ENCODE measurements around the gene RAMP1.

The RAMP1 gene

GRCh38 chr2:237909801-237910475 lies 50.5 kb downstream of the RAMP1 start:
- TF ChIP-seq, protein P1, sequence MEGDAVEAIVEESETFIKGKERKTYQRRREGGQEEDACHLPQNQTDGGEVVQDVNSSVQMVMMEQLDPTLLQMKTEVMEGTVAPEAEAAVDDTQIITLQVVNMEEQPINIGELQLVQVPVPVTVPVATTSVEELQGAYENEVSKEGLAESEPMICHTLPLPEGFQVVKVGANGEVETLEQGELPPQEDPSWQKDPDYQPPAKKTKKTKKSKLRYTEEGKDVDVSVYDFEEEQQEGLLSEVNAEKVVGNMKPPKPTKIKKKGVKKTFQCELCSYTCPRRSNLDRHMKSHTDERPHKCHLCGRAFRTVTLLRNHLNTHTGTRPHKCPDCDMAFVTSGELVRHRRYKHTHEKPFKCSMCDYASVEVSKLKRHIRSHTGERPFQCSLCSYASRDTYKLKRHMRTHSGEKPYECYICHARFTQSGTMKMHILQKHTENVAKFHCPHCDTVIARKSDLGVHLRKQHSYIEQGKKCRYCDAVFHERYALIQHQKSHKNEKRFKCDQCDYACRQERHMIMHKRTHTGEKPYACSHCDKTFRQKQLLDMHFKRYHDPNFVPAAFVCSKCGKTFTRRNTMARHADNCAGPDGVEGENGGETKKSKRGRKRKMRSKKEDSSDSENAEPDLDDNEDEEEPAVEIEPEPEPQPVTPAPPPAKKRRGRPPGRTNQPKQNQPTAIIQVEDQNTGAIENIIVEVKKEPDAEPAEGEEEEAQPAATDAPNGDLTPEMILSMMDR (IDR thresholded peaks at IDR 0.05; ENCODE audit: insufficient read depth, low read depth, low read length, missing control alignments) = no peak

DNA sequence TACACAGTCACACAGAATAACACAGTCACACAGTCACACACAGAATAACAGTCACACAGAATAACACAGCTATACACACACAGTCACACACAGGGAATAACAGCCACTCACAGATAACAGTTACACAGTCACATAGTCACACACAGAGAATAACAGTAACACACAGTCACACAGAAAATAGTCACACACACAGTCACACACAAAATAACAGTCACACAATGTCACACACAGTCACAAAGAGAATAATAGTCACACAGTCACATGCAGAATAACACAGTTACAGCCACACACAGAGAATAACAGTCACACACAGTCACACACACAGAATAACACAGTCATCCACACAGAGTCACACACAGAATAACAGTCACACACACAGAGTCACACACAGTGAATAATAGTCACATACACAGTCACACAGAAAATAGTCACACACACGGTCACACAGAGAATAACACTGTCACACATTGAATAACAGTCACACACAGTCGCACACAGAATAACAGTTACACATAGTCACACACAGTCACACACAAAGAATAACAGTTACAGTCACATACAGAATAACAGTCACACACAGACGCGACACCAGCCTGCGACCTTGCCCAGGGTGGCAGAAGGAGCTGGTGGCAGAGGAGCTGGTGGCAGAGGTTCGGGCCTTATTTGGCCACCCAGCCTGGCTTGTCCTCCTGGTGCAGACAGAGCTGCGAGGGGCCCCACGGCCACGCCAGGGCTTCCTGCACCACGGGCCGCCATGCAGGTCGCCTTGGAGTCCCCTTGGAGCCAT lies 51.3 kb downstream of the RAMP1 start:
- no peak for DNase-seq (ENCODE audit: low read depth)
- TF ChIP-seq, protein P1 (IDR thresholded peaks at IDR 0.05; ENCODE audit: insufficient read depth, low read depth, low read length, missing control alignments) = no peak
- no peak overlapping the region for H3K4me3 ChIP-seq (ENCODE audit: low read depth, low read length)

More at GRCh38 chr2:237909801-237910475, 50.5 kb downstream of the RAMP1 start:
- DNase-seq (ENCODE audit: low read depth) = no peak
- H3K4me3 ChIP-seq (ENCODE audit: low read depth, low read length) = no peak overlapping the region

GRCh38 chr2:237911363-237912017 lies 52.1 kb downstream of the RAMP1 start:
- TF ChIP-seq, protein P1 (IDR thresholded peaks at IDR 0.05; ENCODE audit: insufficient read depth, low read depth, low read length, missing control alignments) = no peak
- no peak overlapping the region for H3K4me3 ChIP-seq (ENCODE audit: low read depth, low read length)
- no peak for DNase-seq (ENCODE audit: low read depth)

DNA sequence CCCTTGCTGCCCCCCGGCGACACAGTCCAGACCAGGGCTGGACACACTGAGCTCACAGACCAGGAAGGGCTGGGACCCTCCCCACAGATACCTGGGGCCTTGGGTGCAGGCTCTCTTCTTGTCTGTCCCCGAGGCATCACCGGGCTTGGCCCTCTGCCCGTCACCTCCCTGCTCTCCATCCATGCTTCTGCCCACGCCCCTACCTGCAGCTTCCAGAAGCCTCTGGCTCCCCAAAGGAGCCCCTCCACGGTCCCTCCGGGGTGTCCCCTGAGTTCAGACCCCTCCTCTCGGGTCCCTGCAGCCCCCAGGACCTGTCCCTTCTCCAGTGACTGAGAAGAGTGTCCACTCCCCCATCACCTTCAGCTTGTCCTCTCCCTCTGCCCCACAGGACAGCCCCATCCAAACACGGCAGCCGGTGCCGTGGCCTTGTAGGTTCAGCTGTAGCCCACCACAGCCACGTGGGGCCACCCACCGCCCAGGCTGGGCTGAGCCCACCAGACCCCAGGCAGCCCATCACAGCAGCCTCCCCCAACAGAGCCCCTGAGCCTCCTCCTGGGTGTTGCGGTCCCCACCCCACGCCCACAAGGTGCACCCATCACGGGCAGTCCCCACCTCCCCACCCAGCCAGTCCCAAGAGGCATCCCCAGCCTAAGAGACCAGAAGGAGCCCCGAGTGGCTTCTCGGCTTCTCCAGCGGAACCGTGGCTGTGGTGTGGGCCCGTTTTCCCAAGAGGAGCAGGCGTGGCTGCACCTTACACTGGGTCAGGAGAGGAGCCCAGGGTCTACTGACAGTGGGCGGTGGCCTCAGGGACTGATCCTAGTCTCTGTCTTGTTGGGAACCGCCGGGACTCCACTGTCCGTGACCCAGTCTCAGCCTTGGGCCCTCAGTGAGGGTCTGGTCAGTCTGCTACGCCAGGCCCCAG lies 53.1 kb downstream of the RAMP1 start:
- H3K4me3 ChIP-seq (ENCODE audit: low read depth, low read length) = no peak overlapping the region
- TF ChIP-seq, protein P1 (IDR thresholded peaks at IDR 0.05; ENCODE audit: insufficient read depth, low read depth, low read length, missing control alignments) = no peak
- DNase-seq (ENCODE audit: low read depth) = no peak

GRCh38 chr2:237913193-237913917 lies 53.9 kb downstream of the RAMP1 start:
- no peak for DNase-seq (ENCODE audit: low read depth)
- TF ChIP-seq, protein P1 (IDR thresholded peaks at IDR 0.05; ENCODE audit: insufficient read depth, low read depth, low read length, missing control alignments) = no peak
- H3K4me3 ChIP-seq (ENCODE audit: low read depth, low read length) = no peak overlapping the region

- no peak for DNase-seq (ENCODE audit: low read depth)
- TF ChIP-seq, protein P1 (IDR thresholded peaks at IDR 0.05; ENCODE audit: insufficient read depth, low read depth, low read length, missing control alignments) = no peak
Observed at GRCh38 chr2:237915576-237915975, 56.2 kb downstream of the RAMP1 start.

More at GRCh38 chr2:237915576-237915975, 56.2 kb downstream of the RAMP1 start:
- no peak overlapping the region for H3K4me3 ChIP-seq (ENCODE audit: low read depth, low read length)

All from GM12865 (cell line).